SJCRH30 (cell line): Measurements from ENCODE around the gene VTCN1. TPM values are rescaled to one million over a fixed set of nuclear protein-coding genes. Genes with fewer than 3 reads are reported as not detected.

Experiments
- DNase-seq, 2 experiments: peaks; one replicate each; pipeline ENCODE4 v3.0.0-alpha.2; 2015 to 2020
- H3K27ac ChIP-seq: fragments of 250-450 bp; sonication (Bioruptor Pico); 2 replicates; pipeline ENCODE4 v1.5.1; 2020; ENCODE audit warnings: mild to moderate bottlenecking, moderate library complexity
- H3K27me3 ChIP-seq: fragments of 250-450 bp; sonication (Bioruptor Pico); 2 replicates; pipeline ENCODE4 v1.5.1; 2020; ENCODE audit warnings: mild to moderate bottlenecking, moderate library complexity
- H3K36me3 ChIP-seq: fragments of 250-450 bp; sonication (Bioruptor Pico); 2 replicates; pipeline ENCODE4 v1.5.1; 2020; ENCODE audit warnings: mild to moderate bottlenecking, moderate library complexity
- H3K4me1 ChIP-seq: fragments of 250-450 bp; sonication (Bioruptor Pico); 2 replicates; pipeline ENCODE4 v1.5.1; 2020; ENCODE audit warnings: mild to moderate bottlenecking, moderate library complexity
- H3K4me3 ChIP-seq: fragments of 250-450 bp; sonication (Bioruptor Pico); 2 replicates; pipeline ENCODE4 v1.5.1; 2020; ENCODE audit warnings: mild to moderate bottlenecking, moderate library complexity
- H3K9me3 ChIP-seq: fragments of 250-450 bp; sonication (Bioruptor Pico); replicated peaks from 2 replicates; pipeline ENCODE4 v1.5.1; 2020; ENCODE audit warnings: mild to moderate bottlenecking, moderate library complexity
- total RNA-seq: library from RNA; depleted of rRNA; stranded (reverse); fragments of >200 nt; shearing (Covaris generic); gene quantifications from 2 replicates; pipeline ENCODE4 v1.2.3, GENCODE V29; 2014

Gene VTCN1
- total RNA-seq, 1 experiment from 2014 or later = 0.40 TPM

- Histone ChIP-seq H3K4me1 (no peaks in the 10 kb centered on the region; the same call in 1 of the 2 replicates), H3K27ac (no peak overlapping the region), H3K36me3 (no peaks in the 10 kb centered on the region), H3K27me3 (no peaks in the 10 kb centered on the region), H3K4me3 (no peak overlapping the region), H3K9me3 (no peaks in the 10 kb centered on the region)
- no peak for DNase-seq
Observed at GRCh38 chr1:117229217-117229616, 18.5 kb upstream of the VTCN1 start.

DNA sequence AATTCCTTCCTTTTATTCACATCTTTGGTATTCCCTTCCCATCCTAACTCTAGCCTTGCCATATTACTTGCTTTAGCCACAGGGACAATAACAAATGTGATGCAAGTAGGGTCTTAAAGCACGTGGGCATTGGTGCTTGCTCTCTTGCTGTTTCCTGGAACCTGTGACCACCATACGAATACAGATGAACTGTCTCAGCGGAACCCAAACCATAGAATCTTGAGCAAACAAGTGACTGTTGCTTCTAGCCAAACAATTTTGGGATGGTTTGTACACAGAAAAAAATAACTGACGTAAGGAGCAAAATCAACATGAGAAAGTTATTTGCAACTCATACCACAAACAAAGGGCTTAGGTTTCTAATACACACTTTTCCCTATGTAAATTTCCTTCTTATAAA lies 15.2 kb upstream of the VTCN1 start:
- Histone ChIP-seq H3K36me3 (no peaks in the 10 kb centered on the region), H3K4me1 (no peaks in the 10 kb centered on the region), H3K9me3 (0 out of 2 replicates have a peak, but pooled peaks cover 2% of the 10 kb centered on the region), H3K4me3 (no peak overlapping the region), H3K27ac (no peak overlapping the region), H3K27me3 (no peaks in the 10 kb centered on the region)
- no peak for DNase-seq

DNA sequence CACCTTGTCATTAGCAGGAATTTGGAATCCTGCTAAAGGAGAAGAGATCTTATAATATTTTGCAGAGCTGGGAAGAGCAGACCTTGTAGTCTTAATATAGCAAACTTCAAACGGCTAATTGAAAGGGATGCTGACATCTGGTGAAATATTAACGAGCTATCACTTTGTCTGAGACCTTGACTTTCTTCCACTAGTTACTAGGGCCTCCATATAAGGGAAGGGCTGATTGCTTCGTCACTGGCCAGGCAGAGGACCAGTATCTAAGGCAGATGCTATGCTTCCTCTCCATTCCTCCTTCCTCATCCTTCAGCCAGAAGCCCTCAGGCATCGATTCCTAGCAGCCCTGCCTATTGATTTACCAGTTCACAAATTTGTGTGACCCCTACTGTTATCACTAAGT lies 6.0 kb upstream of the VTCN1 start:
- no peaks in the 10 kb centered on the region for H3K4me1 ChIP-seq
- no peaks in the 10 kb centered on the region for H3K27me3 ChIP-seq
- H3K9me3 ChIP-seq = no peaks in the 10 kb centered on the region
- no peak overlapping the region for H3K4me3 ChIP-seq
- H3K27ac ChIP-seq = no peak overlapping the region
- no peak for DNase-seq
- H3K36me3 ChIP-seq = no peaks in the 10 kb centered on the region

DNA sequence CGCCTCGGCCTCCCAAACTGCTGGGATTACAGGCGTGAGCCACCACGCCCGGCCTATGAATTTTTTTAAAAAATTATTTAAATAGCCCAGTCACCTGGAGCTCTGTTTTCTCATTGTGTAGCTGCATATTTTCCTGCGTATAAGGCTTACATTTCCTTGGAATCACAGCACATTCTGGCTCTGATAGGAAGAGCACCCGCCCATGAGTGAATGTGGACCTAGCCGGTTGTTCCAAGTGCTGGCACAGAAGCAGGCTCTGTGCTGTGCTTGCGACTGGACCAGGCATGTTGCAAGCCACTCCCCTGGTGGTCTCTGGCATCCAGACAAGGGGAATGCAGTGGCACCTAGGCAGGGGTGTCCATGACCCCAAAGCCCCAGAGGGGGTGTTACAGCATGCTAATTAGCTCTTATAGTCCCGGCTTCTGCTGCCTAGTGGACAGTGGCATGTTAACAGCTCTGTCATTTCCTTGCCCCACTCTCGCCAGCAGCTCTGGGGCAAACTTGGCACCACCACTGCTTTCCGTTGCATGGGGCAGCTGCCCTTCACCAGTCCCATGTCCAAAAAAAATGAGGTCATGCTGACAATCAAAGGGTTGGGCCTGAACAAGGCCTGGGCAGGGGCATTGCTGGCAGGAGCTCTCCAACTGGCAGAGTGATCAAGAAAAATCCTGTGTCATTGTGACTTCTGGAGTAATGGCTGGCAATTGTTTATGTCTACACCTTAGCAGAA lies 5.2 kb upstream of the VTCN1 start:
- H3K27me3 ChIP-seq = no peaks in the 10 kb centered on the region

GRCh38 chr1:117215019-117215418 lies 4.3 kb upstream of the VTCN1 start:
- no peak overlapping the region for H3K4me3 ChIP-seq

More for the DNA sequence above, 5.2 kb upstream of the VTCN1 start:
- Histone ChIP-seq H3K36me3 (no peaks in the 10 kb centered on the region), H3K9me3 (no peaks in the 10 kb centered on the region), H3K4me1 (no peaks in the 10 kb centered on the region), H3K27ac (no peak overlapping the region), H3K4me3 (no peak overlapping the region)
- DNase-seq = no peak

GRCh38 chr1:117213046-117213445 lies 2.3 kb upstream of the VTCN1 start:
- H3K36me3 ChIP-seq = no peaks in the 10 kb centered on the region
- H3K27me3 ChIP-seq = no peaks in the 10 kb centered on the region
- no peak overlapping the region for H3K4me3 ChIP-seq
- no peak overlapping the region for H3K27ac ChIP-seq
- no peaks in the 10 kb centered on the region for H3K4me1 ChIP-seq
- no peaks in the 10 kb centered on the region for H3K9me3 ChIP-seq
- no peak for DNase-seq

More at GRCh38 chr1:117215019-117215418, 4.3 kb upstream of the VTCN1 start:
- Histone ChIP-seq H3K27me3 (no peaks in the 10 kb centered on the region), H3K9me3 (no peaks in the 10 kb centered on the region), H3K4me1 (no peaks in the 10 kb centered on the region), H3K27ac (no peak overlapping the region), H3K36me3 (no peaks in the 10 kb centered on the region)
- no peak for DNase-seq

- Histone ChIP-seq H3K36me3 (no peaks in the 10 kb centered on the region), H3K27ac (no peak overlapping the region), H3K4me3 (no peak overlapping the region), H3K9me3 (no peaks in the 10 kb centered on the region), H3K4me1 (no peaks in the 10 kb centered on the region), H3K27me3 (no peaks in the 10 kb centered on the region)
- no peak for DNase-seq
Observed at GRCh38 chr1:117210386-117210785, 341 bp downstream of the VTCN1 start.

DNA sequence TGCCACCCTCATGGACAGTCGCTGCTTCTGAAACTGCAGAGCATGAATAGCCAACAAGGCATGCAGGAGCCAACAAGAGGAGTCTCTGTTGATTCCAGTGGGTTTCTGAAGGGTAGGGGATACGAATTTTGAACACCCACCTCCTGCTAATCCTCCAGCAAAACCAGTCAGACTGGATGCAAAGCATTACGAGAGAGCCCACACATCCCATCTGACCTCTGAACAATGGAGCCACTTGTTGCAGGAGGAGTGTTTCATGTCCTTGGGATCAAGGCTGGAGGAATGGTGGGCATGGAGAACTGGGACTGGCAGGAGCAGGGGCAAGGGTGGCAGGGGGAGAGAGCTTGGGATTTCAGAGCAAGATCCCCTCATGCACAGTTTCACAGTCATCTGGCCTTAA lies 1.6 kb downstream of the VTCN1 start:
- no peak overlapping the region for H3K4me3 ChIP-seq
- H3K27ac ChIP-seq = no peak overlapping the region
- H3K36me3 ChIP-seq = no peaks in the 10 kb centered on the region
- no peaks in the 10 kb centered on the region for H3K9me3 ChIP-seq
- no peak for DNase-seq
- H3K27me3 ChIP-seq = no peaks in the 10 kb centered on the region
- no peaks in the 10 kb centered on the region for H3K4me1 ChIP-seq

DNA sequence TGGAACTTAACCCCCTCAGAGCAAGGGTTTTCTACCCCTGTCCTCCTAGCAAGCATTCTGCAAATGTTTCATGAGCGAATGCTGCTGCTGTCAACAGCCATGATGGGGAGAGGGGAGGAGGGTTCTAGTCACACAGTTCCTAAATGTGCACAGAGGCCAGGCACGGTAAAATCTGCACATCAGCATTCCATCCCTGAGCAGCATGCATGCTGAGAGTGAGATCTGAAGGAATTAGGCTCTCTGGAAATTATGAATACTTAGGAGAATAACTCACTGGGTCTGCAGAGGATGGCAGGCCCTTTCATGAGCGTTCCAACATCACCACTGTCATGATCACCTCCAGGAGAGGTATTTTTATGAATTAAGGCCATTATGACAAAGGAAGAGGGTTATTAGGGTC lies 2.1 kb downstream of the VTCN1 start:
- H3K4me3 ChIP-seq = no peak overlapping the region
- H3K36me3 ChIP-seq = no peaks in the 10 kb centered on the region
- no peak overlapping the region for H3K27ac ChIP-seq
- H3K9me3 ChIP-seq = no peaks in the 10 kb centered on the region
- no peaks in the 10 kb centered on the region for H3K27me3 ChIP-seq
- DNase-seq = no peak
- H3K4me1 ChIP-seq = no peaks in the 10 kb centered on the region

DNA sequence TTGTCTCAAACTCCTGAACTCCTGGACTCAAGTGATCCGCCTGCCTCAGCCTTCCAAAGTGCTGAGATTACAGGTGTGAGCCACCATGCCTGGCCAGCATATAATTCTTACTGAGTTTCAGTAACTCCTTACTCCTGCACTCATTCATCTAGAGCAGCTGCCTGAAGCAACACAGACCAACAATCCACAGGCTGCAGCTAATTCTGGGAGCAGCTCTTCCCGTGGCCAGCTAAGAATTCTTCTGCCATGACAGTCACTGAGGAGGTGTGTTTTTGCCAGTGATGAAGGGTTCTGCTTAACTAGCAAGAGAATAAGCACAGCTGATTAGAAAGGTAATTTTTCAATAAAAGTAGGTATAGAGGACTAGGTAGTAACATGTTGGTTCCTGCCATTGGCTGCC lies 5.4 kb downstream of the VTCN1 start:
- Histone ChIP-seq H3K9me3 (no peaks in the 10 kb centered on the region), H3K4me1 (no peaks in the 10 kb centered on the region), H3K4me3 (no peak overlapping the region), H3K27me3 (no peaks in the 10 kb centered on the region), H3K36me3 (no peaks in the 10 kb centered on the region), H3K27ac (no peak overlapping the region)
- DNase-seq = no peak

DNA sequence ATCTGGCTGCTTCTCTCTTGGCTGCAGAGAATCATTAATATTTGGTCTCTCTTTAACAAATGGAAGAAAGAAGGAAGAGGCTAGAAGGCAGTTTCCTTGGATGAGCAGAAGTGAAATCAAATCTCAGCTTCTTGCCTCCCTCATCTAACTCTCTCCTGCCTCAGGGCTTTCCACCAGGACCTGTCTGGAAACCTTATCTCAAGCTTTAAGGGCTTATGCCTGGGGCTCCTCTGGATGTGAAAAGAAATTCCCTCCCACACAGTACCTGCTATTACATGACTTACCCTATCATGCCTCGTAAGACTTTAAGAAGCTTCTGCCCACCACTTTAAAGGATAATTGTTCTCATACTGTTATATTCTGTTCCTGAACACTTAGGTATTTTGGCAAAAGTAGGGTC lies 8.9 kb downstream of the VTCN1 start:
- Histone ChIP-seq H3K9me3 (no peaks in the 10 kb centered on the region), H3K4me1 (no peaks in the 10 kb centered on the region), H3K4me3 (no peak overlapping the region), H3K36me3 (no peaks in the 10 kb centered on the region), H3K27me3 (no peaks in the 10 kb centered on the region), H3K27ac (no peak overlapping the region)
- no peak for DNase-seq

- H3K27ac ChIP-seq = no peak overlapping the region
- no peaks in the 10 kb centered on the region for H3K27me3 ChIP-seq
- no peak for DNase-seq
- H3K4me1 ChIP-seq = no peaks in the 10 kb centered on the region
- no peaks in the 10 kb centered on the region for H3K36me3 ChIP-seq
- no peak overlapping the region for H3K4me3 ChIP-seq
- no peaks in the 10 kb centered on the region for H3K9me3 ChIP-seq
Observed at GRCh38 chr1:117198097-117198496, 12.6 kb downstream of the VTCN1 start.

GRCh38 chr1:117189726-117190125 lies 21.0 kb downstream of the VTCN1 start:
- peaks cover 3% of the 10 kb centered on the region; the same call in 1 of the 2 replicates for H3K4me1 ChIP-seq
- no peaks in the 10 kb centered on the region for H3K27me3 ChIP-seq
- H3K9me3 ChIP-seq = no peaks in the 10 kb centered on the region
- no peak overlapping the region for H3K4me3 ChIP-seq
- no peaks in the 10 kb centered on the region for H3K36me3 ChIP-seq
- H3K27ac ChIP-seq = no peak overlapping the region
- DNase-seq = no peak

DNA sequence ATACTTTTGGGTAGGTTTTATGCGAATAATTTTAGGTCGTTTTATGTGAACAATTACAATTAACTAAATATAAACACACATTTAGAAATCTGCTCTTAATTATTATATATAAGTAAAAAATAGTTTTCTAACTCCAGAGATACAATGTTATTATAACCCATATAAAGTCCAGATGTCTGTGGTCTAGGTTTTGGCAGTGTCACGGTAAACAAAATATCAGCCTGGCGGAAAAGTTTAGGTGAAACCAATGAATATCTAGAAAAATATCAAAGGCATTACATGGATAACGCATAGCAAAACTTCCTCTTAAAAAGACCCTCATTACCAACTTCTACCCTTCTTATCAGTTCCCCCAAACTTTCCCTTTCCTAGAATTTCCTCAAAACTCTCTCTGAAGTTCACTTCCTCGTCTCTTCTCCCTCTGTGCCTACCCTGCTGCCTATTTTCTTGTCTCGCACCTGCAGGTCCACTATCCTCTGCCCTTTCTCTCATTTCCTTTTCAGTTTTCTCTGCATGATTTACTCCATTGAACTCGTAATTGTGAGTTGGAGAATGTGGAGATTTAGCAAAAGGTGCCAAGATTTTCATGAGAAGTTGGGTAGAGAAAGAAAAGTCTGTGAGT lies 21.8 kb downstream of the VTCN1 start:
- Histone ChIP-seq H3K27ac (no peak overlapping the region), H3K27me3 (no peaks in the 10 kb centered on the region)
- DNase-seq = no peak

GRCh38 chr1:117188170-117188815 lies 22.4 kb downstream of the VTCN1 start:
- H3K4me3 ChIP-seq = no peak overlapping the region
- DNase-seq = no peak
- no peaks in the 10 kb centered on the region for H3K9me3 ChIP-seq

More for the DNA sequence above, 21.8 kb downstream of the VTCN1 start:
- Histone ChIP-seq H3K9me3 (no peaks in the 10 kb centered on the region), H3K36me3 (no peaks in the 10 kb centered on the region), H3K4me1 (peaks cover 3% of the 10 kb centered on the region; the same call in 1 of the 2 replicates), H3K4me3 (no peak overlapping the region)

More at GRCh38 chr1:117188170-117188815, 22.4 kb downstream of the VTCN1 start:
- Histone ChIP-seq H3K27ac (no peak overlapping the region), H3K4me1 (peaks cover 7% of the 10 kb centered on the region), H3K27me3 (no peaks in the 10 kb centered on the region), H3K36me3 (no peaks in the 10 kb centered on the region)
